ENCODE data around the gene SCARB1.

DNA sequence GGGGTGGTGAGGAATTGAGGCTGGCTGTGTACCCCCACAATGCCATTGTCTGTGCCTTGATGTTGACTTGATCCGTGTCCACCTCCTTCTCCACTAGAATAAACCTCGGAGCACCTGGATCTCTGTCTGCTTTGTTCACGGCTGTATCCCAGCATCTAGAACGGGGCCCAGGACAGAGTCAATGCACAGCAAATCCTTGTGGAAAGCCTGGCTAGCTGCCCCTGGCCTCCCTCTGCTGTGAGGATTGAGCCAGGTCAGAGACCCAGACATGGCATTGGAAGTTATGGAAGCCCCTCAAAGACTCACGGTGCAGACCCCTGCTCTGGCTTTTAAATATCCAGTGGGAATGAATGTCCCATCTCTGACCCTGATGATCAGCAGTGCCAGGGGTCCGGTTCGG is 109.2 kb downstream of the SCARB1 start:
- no peak for TF ChIP-seq POLR2A (IDR thresholded peaks at IDR 0.05)
- TF ChIP-seq, protein P1, sequence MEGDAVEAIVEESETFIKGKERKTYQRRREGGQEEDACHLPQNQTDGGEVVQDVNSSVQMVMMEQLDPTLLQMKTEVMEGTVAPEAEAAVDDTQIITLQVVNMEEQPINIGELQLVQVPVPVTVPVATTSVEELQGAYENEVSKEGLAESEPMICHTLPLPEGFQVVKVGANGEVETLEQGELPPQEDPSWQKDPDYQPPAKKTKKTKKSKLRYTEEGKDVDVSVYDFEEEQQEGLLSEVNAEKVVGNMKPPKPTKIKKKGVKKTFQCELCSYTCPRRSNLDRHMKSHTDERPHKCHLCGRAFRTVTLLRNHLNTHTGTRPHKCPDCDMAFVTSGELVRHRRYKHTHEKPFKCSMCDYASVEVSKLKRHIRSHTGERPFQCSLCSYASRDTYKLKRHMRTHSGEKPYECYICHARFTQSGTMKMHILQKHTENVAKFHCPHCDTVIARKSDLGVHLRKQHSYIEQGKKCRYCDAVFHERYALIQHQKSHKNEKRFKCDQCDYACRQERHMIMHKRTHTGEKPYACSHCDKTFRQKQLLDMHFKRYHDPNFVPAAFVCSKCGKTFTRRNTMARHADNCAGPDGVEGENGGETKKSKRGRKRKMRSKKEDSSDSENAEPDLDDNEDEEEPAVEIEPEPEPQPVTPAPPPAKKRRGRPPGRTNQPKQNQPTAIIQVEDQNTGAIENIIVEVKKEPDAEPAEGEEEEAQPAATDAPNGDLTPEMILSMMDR (IDR thresholded peaks at IDR 0.05): no peak

Data from body of pancreas (tissue), 4 donors.